ENCODE results near the gene LRRC34.

DNA sequence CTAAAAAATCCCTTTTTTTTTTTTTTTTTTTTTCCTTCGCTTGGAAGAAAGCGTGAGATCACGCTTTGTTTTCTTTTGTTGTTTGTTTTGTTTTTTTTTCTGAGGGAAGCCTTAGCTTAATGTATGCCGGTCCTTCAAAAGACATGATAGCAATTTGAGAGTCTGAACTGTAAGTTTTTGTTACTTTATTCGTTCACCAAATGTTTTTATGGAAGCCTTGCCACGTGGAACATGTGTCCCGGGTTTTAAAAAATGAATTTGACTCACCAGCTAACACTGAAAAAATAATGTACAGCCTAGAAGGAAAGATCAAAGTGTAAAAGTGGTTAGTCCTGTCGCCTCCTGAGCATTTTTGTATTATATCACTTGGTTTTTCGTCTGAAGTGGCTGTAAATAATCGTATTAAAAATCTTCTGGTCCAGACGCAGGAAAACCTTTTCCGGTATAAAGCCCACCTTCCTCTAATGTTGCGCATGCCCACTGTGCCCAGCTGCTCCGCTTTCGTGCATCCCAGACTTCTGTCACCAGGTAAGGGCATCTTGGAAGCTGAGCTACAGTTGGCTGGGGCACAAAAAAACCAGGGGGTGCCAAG, 40.3 kb downstream of the LRRC34 start:
- TF ChIP-seq POLR2A (IDR thresholded peaks at IDR 0.05; ENCODE audit: low read depth, low read length) (no peak), PAX5 (IDR thresholded peaks at IDR 0.05; ENCODE audit: insufficient read depth, low read length, severe bottlenecking) (no peak)
